HCT116 (cell line): ENCODE data around the gene CACNA1G. TPM values are rescaled to one million over a fixed set of nuclear protein-coding genes. Genes with fewer than 3 reads are reported as not detected.

Experiments used
- ATAC-seq: fragments of 200-7000 bp; cut with Tn5 transposase; 2 replicates; pipeline ENCODE4 v1.9.1; 2020; ENCODE audit warnings: mild to moderate bottlenecking, moderate library complexity
- BruUV-seq: library from RNA; stranded (reverse); fragments of 400-500 nt; replicated peaks from 2 replicates; lab custom pipeline; 2021; lab: Mats Ljungman, UMichigan
- CTCF ChIA-PET: fragments of 300-600 bp; sonication (Branson Sonifier 250); formaldehyde crosslinking; loops from one replicate; lab custom pipeline; 2021; ENCODE audit warnings: antibody characterized with exemption; lab: Charles Lee
- POLR2A ChIA-PET: fragments of 300-600, 350-600 bp; sonication (Branson Sonifier 250); formaldehyde crosslinking; loops from one replicate; lab custom pipeline; 2021; ENCODE audit warnings: antibody characterized with exemption; lab: Charles Lee
- RAD21 ChIA-PET, 2 experiments: fragments of 300-600 bp; sonication (Branson Sonifier 250); formaldehyde crosslinking; loops; one replicate each; lab custom pipeline; 2023; ENCODE audit warnings: low total read pairs in 2 of 2; ENCODE audit not compliant: uncharacterized antibody in 2 of 2, unreplicated experiment in 2 of 2, low non-redundant PET in 1 of 2; lab: Charles Lee
- DNase-seq: peaks from one replicate; pipeline ENCODE4 v3.0.0-alpha.2; 2010; ENCODE audit warnings: low read depth, low spot score
- H2AFZ ChIP-seq: fragments of 200-600 bp; shearing (Covaris generic), sonication (generic); 2 replicates; pipeline ENCODE4 v1.6.1; 2017; ENCODE audit warnings: low read depth, mixed run types, mixed read lengths, antibody characterized with exemption, low read length; ENCODE audit not compliant: poor library complexity, severe bottlenecking
- H3K27ac ChIP-seq: 2 replicates; pipeline ENCODE4 v1.5.1; 2012; ENCODE audit warnings: low read depth, low read length
- H3K27me3 ChIP-seq: fragments of 200-600 bp; sonication (generic); 2 replicates; pipeline ENCODE4 v1.6.1; 2016; ENCODE audit warnings: mixed run types, low read length, mixed read lengths; ENCODE audit not compliant: insufficient read depth
- H3K36me3 ChIP-seq, 2 experiments: fragments of 200-500 bp in 1 of 2; fragments of 200-600 bp in 1 of 2; sonication (Bioruptor generic) in 1 of 2; sonication (generic) in 1 of 2; 2 replicates each; pipeline versions ENCODE4 v1.5.1 to v1.6.1; 2014 to 2016; ENCODE audit warnings: low read length in 2 of 2, inconsistent platforms in 1 of 2, mixed read lengths in 1 of 2, mixed run types in 1 of 2; ENCODE audit not compliant: insufficient read depth in 2 of 2, control insufficient read depth in 1 of 2
- H3K4me1 ChIP-seq, 2 experiments: fragments of 200-600 bp in 1 of 2; sonication (generic) in 1 of 2; 2 replicates each; pipeline versions ENCODE4 v1.5.1 to v1.6.1; 2012 to 2017; ENCODE audit warnings: low read length in 2 of 2, inconsistent platforms in 1 of 2, mild to moderate bottlenecking in 1 of 2, mixed read lengths in 1 of 2, mixed run types in 1 of 2, moderate library complexity in 1 of 2; ENCODE audit not compliant: insufficient read depth in 2 of 2, control insufficient read depth in 1 of 2
- H3K4me2 ChIP-seq: fragments of 200-600 bp; sonication (generic); 2 replicates; pipeline ENCODE4 v1.6.1; 2017; ENCODE audit warnings: mixed run types, low read length, mixed read lengths
- H3K4me3 ChIP-seq, 2 experiments: fragments of 200-600 bp in 1 of 2; sonication (generic) in 1 of 2; replicated peaks in 1 of 2; 2 replicates each; pipeline ENCODE4 v1.5.1; 2011 to 2016; ENCODE audit warnings: low read length in 2 of 2, control low read depth in 1 of 2, low read depth in 1 of 2, mild to moderate bottlenecking in 1 of 2, mixed read lengths in 1 of 2, mixed run types in 1 of 2
- H3K79me2 ChIP-seq: fragments of 200-600 bp; sonication (generic); 2 replicates; pipeline ENCODE4 v1.6.1; 2017; ENCODE audit warnings: mild to moderate bottlenecking, mixed run types, low read length, moderate library complexity, mixed read lengths; ENCODE audit not compliant: insufficient read depth
- H3K9ac ChIP-seq: fragments of 200-600 bp; sonication (generic); 2 replicates; pipeline ENCODE4 v1.6.1; 2016; ENCODE audit warnings: low read length, mixed read lengths
- H3K9me2 ChIP-seq: fragments of 200-600 bp; sonication (generic), shearing (Covaris generic); 2 replicates; pipeline ENCODE4 v1.6.1; 2017; ENCODE audit warnings: mixed run types, mild to moderate bottlenecking, moderate library complexity; ENCODE audit not compliant: insufficient read depth
- H3K9me3 ChIP-seq, 2 experiments: fragments of 200-500 bp in 1 of 2; fragments of 200-600 bp in 1 of 2; sonication (Bioruptor generic) in 1 of 2; sonication (generic) in 1 of 2; 2 replicates each; pipeline ENCODE4 v1.6.1; 2014 to 2017; ENCODE audit warnings: low read length in 2 of 2, mixed read lengths in 2 of 2, inconsistent platforms in 1 of 2, low read depth in 1 of 2, mild to moderate bottlenecking in 1 of 2, mixed run types in 1 of 2, moderate library complexity in 1 of 2; ENCODE audit not compliant: control insufficient read depth in 1 of 2, insufficient read depth in 1 of 2
- H4K20me1 ChIP-seq: fragments of 200-600 bp; sonication (generic), shearing (Covaris generic); 2 replicates; pipeline ENCODE4 v1.6.1; 2017; ENCODE audit warnings: mixed run types, mild to moderate bottlenecking, moderate library complexity; ENCODE audit not compliant: insufficient read depth
- CBX3 ChIP-seq: IDR thresholded peaks from 2 replicates; pipeline ENCODE4 v1.6.1; 2012; ENCODE audit warnings: low read depth
- CTCF ChIP-seq, 3 experiments: fragments of 200-600 bp in 1 of 3; sonication (generic) in 1 of 3; IDR thresholded peaks in 2 of 3; conservative IDR thresholded peaks in 1 of 3; 2 replicates each; pipeline ENCODE4 v1.5.1; 2012 to 2017; ENCODE audit warnings: low read depth in 2 of 3, low read length in 2 of 3, antibody characterized with exemption in 1 of 3, borderline replicate concordance in 1 of 3, control low read depth in 1 of 3, mild to moderate bottlenecking in 1 of 3, mixed read lengths in 1 of 3, mixed run types in 1 of 3, moderate library complexity in 1 of 3; ENCODE audit not compliant: insufficient read depth in 1 of 3
- EGR1 ChIP-seq: IDR thresholded peaks from 2 replicates; pipeline ENCODE4 v1.6.1; 2012; ENCODE audit warnings: low read depth
- ELF1 ChIP-seq: IDR thresholded peaks from 2 replicates; pipeline ENCODE4 v1.6.1; 2012; ENCODE audit warnings: low read depth, borderline replicate concordance
- EZH2 ChIP-seq: fragments of 200-600 bp; sonication (generic); IDR thresholded peaks from 2 replicates; pipeline ENCODE4 v1.6.1; 2017; ENCODE audit warnings: antibody characterized with exemption, mixed run types
- EZH2phosphoT487 ChIP-seq: fragments of 200-600 bp; IDR thresholded peaks from 2 replicates; pipeline ENCODE4 v1.6.1; 2018; ENCODE audit warnings: antibody characterized with exemption, borderline replicate concordance
- FOSL1 ChIP-seq: IDR thresholded peaks from 2 replicates; pipeline ENCODE4 v1.6.1; 2012; ENCODE audit warnings: low read depth
- POLR2AphosphoS5 ChIP-seq: IDR thresholded peaks from 2 replicates; pipeline ENCODE4 v1.6.1; 2011; ENCODE audit warnings: mild to moderate bottlenecking, low read depth, low read length, moderate library complexity
- SP1 ChIP-seq: IDR thresholded peaks from 2 replicates; pipeline ENCODE4 v1.6.1; 2012; ENCODE audit warnings: low read depth
- ZFX ChIP-seq: fragments of 450-650 bp; IDR thresholded peaks from 2 replicates; pipeline ENCODE4 v1.6.1; 2017
- ZNF274 ChIP-seq: fragments of 200-500 bp; sonication (Bioruptor generic); IDR thresholded peaks from 2 replicates; pipeline ENCODE4 v1.6.1; 2014; ENCODE audit warnings: mild to moderate bottlenecking, low read depth, low read length, inconsistent platforms
- intact Hi-C: fragments of 100-400 bp; cut with micrococcal nuclease; formaldehyde crosslinking; loops from 2 replicates; pipeline ENCODE4 v1.10.0; 2022
- total RNA-seq: library from RNA; stranded (reverse); gene quantifications from one replicate; pipeline ENCODE4 v1.2.1, GENCODE V29; 2021; ENCODE audit not compliant: unreplicated experiment

CACNA1G gene
- total RNA-seq, 1 experiment from 2014 or later, result 3.4 TPM

- Histone ChIP-seq H3K4me1 (peaks cover 0 to 6% of the 10 kb centered on the region in 2 experiments; a peak in 1 of 4 replicates), H3K4me2 (no peak overlapping the region; the same call in 1 of the 2 replicates), H3K27ac (no peak overlapping the region), H4K20me1 (no peaks in the 10 kb centered on the region), H3K9ac (no peak overlapping the region), H3K4me3 (no peak overlapping the region), H3K9me2 (no peaks in the 10 kb centered on the region), H3K27me3 (no peaks in the 10 kb centered on the region), H3K36me3 (no peaks in the 10 kb centered on the region), H3K79me2 (no peaks in the 10 kb centered on the region), H2AFZ (peak overlapping the region; percentile 41), H3K9me3 (no peaks in the 10 kb centered on the region)
- ATAC-seq (peak; percentile 68), DNase-seq (no peak)
- ChIA-PET POLR2A (no interaction called here), CTCF (interaction anchor here (0.8 kb wide), 1 partner anchor 16 kb away, joined by 3 read pairs; no protein-coding TSS in a partner anchor), RAD21 (no interaction called here)
- intact Hi-C loops, result no loop called here
- no peak for TF ChIP-seq FOSL1
- TF ChIP-seq EGR1, result no peak
- no peak for TF ChIP-seq ZNF274
- no peak for TF ChIP-seq EZH2
- no peak for TF ChIP-seq CBX3
- TF ChIP-seq POLR2AphosphoS5, result no peak
- TF ChIP-seq EZH2phosphoT487, result no peak
- no peak for TF ChIP-seq SP1
- TF ChIP-seq ZFX, result no peak
- TF ChIP-seq CTCF (IDR thresholded peaks at IDR 0.05 in 2 of 3, conservative IDR thresholded peaks at IDR 0.05 in 1 of 3; ENCODE audit: borderline replicate concordance in 1 of 3, insufficient read depth in 1 of 3, low read depth in 2 of 3, low read length in 2 of 3), result no peak
- no peak for TF ChIP-seq ELF1
- BruUV-seq, result no TSS peak
These were observed 42.8 kb upstream of the CACNA1G start for GRCh38 chr17:50517504-50518383.
